GM21528 (cell line): ENCODE measurements around the gene CAMK2B.

Experiments
- ATAC-seq: cut with Tn5 transposase; IDR thresholded peaks from one replicate; pipeline ENCODE4 v1.9.1; 2021; ENCODE audit warnings: mild to moderate bottlenecking, moderate library complexity; ENCODE audit not compliant: unreplicated experiment, low FRiP score

The CAMK2B gene

GRCh38 chr7:44331682-44332081, 6.3 kb upstream of the CAMK2B start:
- no peak for ATAC-seq

- no peak for ATAC-seq
Observed at GRCh38 chr7:44330331-44330730, 4.9 kb upstream of the CAMK2B start.

- no peak for ATAC-seq
Observed at GRCh38 chr7:44329888-44330287, 4.5 kb upstream of the CAMK2B start.

- ATAC-seq: no peak
Observed at GRCh38 chr7:44329081-44329480, 3.7 kb upstream of the CAMK2B start.

- no peak for ATAC-seq
Observed at GRCh38 chr7:44327981-44328380, 2.6 kb upstream of the CAMK2B start.

GRCh38 chr7:44326261-44327125, 1.1 kb upstream of the CAMK2B start:
- no peak for ATAC-seq

- no peak for ATAC-seq
Observed at GRCh38 chr7:44325811-44326241, 432 bp upstream of the CAMK2B start.

- no peak for ATAC-seq
Observed at GRCh38 chr7:44324481-44325200, 753 bp downstream of the CAMK2B start.

GRCh38 chr7:44324204-44324480, 1.3 kb downstream of the CAMK2B start:
- ATAC-seq: no peak

GRCh38 chr7:44323381-44324203, 1.8 kb downstream of the CAMK2B start:
- no peak for ATAC-seq

- ATAC-seq: no peak
Observed at GRCh38 chr7:44322631-44323363, 2.6 kb downstream of the CAMK2B start.

GRCh38 chr7:44321796-44322195, 3.6 kb downstream of the CAMK2B start:
- ATAC-seq: no peak

- ATAC-seq: no peak
Observed at GRCh38 chr7:44320794-44321371, 4.5 kb downstream of the CAMK2B start.

- ATAC-seq: no peak
Observed at GRCh38 chr7:44320141-44320540, 5.3 kb downstream of the CAMK2B start.

GRCh38 chr7:44318332-44318731, 7.1 kb downstream of the CAMK2B start:
- no peak for ATAC-seq

- ATAC-seq: no peak
Observed at GRCh38 chr7:44315301-44315903, 10.0 kb downstream of the CAMK2B start.

- no peak for ATAC-seq
Observed at GRCh38 chr7:44313621-44314031, 11.8 kb downstream of the CAMK2B start.

- no peak for ATAC-seq
Observed at GRCh38 chr7:44313016-44313415, 12.4 kb downstream of the CAMK2B start.

- ATAC-seq: no peak
Observed at GRCh38 chr7:44311561-44312495, 13.6 kb downstream of the CAMK2B start.
